OCI-LY7 (cell line): ENCODE results near the gene COMMD3.

Experiments used
- CTCF ChIP-seq: fragments of 200-600 bp; sonication (generic); conservative IDR thresholded peaks from 2 replicates; pipeline ENCODE4 v1.5.1; 2014; ENCODE audit warnings: mild to moderate bottlenecking, antibody characterized with exemption, low read length, moderate library complexity, mixed read lengths
- EZH2phosphoT487 ChIP-seq: fragments of 200-600 bp; sonication (generic); IDR thresholded peaks from 2 replicates; pipeline ENCODE4 v1.6.1; 2018; ENCODE audit warnings: low read depth, borderline replicate concordance, mild to moderate bottlenecking, mixed run types, antibody characterized with exemption, low read length, moderate library complexity, mixed read lengths

GRCh38 chr10:22319547-22319979 lies 3.4 kb downstream of the COMMD3 start:
- TF ChIP-seq CTCF (no peak), EZH2phosphoT487 (peak; percentile 56; the same call in 1 of the 2 replicates)
